Activated naive CD4-positive, alpha-beta T cell treated with Interleukin-2 at 50 U/mL for 16 hours (primary cell): Measurements from ENCODE around the gene PSMA4.
"Not testable (repeated sequence)": the region's sequence is repeated elsewhere in the genome, so short reads cannot be mapped to it uniquely, and the experiment has no call there.

ENCODE experiments used
- DNase-seq: peaks from one replicate; pipeline ENCODE4 v3.0.0-alpha.2; 2020

PSMA4 gene

DNA sequence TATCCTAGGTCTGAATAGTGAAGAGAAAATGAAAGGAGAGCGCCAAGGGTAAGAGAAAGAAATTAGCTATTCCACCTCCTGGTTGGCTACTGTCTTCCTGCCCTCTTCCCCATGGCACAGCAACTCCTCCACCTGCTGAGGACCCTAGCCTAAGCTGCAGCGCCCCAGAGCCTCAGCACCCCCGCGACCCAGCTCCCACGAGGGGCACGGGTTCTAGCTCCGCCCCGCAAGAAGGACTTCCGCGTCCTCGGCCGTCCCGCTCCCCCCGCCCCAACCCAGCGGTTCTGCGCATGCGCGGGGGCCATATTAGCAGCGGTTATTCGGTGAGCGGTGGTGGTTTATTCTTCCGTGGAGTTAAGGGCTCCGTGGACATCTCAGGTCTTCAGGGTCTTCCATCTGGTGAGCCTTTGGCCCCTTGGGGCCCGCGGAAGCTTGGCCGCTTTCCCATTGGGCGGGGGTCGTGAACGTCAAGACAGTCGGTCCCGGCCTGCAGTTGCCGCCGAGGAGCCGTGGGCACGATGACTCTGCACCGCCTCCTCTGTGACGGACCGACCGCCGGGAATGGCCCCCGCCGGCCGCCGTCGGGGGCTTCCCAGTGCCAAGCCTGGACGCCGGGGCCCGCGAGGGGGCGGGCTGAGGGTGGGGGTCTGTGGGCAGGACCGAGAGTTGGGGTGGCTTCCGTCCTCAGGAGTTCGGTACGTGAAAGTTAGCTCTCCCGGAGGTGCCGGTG, at the start of gene PSMA4:
PSMA4 (plus strand) TSS at position 304 of the 730 bp plus-strand sequence. CDS start 1,484 bp downstream, outside the sequence.
- DNase-seq, result peak; percentile 94

GRCh38 chr15:78492872-78493271, 47.4 kb upstream of the PSMA4 start:
- DNase-seq, result no peak

DNA sequence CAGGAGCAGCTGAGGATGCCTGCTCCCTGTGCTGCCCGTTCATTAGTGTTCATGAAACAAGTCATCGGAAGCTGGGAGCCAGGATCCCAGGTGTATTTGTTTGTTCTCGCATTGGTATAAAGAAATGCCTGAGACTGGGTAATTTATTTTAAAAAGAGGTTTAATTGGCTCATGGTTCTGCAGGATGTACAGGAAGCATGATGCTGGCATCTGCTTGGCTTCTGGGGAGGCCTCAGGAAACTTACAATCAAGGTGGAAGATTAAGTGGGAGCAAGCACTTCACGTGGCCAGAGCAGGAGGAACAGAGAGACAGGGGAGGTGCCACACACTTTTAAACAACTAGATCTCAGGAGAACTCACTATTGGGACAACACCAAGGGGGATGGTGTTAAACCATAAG, 38.4 kb upstream of the PSMA4 start:
- DNase-seq, result no peak

- no peak for DNase-seq
Measured at GRCh38 chr15:78502641-78503040, 37.6 kb upstream of the PSMA4 start.

DNA sequence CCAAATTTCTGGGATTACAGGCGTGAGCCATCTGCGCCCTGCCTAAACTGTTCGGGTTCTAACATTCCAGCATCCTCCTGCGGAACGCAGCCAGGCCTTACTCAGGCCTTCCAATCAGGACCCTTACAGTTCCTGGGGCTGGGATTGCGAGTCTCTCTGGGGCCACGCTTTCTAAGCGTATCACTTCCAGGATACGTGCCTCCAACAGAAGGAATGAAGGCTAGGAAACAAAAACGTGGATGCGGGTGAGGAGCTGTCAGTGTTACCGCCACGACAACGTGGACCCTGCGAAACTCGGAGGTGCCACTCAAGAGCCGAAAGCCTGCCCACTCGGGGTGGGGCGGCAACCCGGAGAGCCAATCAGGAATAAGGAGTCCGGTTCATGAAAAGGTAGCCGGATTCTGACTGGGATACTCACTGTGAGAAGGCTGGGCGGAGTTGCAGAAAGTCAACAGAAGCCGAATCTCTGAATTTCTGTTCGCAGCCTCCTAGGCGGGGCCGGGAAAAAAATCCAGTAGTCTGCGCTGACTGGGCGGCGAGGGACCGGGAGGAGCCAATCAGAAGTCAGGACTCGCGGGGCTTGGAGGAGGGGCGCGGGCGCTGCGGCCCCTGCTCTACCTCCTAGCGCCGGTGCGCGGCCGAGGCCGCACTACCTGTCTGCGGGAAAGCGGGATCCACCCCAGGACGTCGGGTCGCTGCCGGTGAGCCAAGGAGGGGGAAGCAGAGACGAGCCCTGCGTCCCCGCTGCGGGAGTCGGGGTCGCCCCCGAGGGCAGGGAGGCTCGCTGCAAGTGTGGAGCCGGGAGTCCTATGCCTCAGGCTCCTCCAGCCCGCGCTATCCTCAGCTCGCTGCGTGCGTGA, 33.0 kb upstream of the PSMA4 start, which contains the start of gene HYKK:
HYKK (plus strand) TSS at position 607 of the 860 bp plus-strand sequence. CDS start 5,512 bp downstream, outside the sequence.
- peak; percentile 74 for DNase-seq

DNA sequence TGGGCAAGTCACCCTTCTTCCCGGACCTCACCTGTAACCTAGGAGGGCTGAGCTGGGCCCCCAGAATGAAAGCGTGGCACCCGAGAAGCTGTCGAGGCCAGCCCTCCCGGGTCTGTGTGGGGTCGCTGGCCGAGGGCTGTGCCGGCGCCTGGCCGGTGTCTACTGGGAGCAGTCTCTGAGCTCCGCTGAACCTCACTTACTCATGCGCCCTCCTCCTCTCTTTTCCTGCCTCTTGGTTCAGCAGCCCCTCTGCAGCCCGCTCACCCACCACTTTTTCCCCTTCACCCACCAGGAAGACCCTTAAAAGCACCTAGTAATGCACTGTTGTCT, 32.4 kb upstream of the PSMA4 start:
- DNase-seq, result no peak

DNA sequence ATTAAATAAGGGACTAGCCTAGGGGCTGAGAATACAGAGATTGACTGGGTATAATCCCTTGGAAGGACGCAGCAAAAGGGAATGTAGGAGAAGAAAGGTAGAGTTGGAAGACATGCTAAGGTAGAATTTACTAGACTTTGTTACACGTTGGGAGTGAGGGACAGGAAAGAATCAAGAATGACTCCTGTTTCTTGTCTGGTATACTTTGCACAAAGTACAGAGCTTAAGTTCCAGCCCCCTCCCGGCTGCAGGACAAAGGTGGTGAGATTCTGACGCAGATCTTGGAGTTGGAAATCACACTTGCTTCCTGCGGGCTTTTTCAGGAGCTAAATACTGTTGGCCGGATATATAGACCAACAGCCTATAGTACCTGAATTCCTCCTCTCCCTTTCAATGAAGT, 32.0 kb upstream of the PSMA4 start:
- DNase-seq, result no peak

DNA sequence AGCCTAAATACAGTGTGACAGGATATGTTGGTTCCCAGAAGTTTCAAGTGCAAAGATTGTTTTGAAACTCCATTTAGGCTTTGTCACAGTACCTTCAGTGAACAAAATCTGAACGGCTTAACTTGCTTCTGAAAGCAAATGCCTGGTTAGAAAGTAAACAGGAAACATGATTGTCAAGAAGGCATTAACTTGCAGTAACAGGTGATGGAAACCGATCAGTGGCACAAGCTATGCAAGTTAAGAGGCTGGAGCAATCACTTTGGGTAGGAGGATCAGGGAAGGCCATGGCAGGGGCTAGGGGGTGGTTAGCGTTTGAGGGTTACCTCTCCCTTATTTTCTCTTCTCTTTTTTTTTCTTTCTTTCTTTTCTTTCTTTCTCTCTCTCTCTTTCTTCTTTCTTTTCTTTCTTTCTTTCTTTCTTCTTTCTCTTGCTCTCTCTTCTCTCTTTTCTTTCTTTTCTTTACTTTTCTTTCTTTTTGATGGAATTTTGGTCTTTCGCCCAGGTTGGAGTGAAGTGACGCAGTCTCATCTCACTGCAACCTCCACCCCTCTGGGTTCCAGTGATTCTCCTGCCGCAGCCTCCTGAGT, 30.4 kb upstream of the PSMA4 start:
- no peak for DNase-seq

- not testable (repeated sequence) for DNase-seq
Measured at GRCh38 chr15:78520035-78520434, 20.2 kb upstream of the PSMA4 start.

GRCh38 chr15:78524230-78524629, 16.0 kb upstream of the PSMA4 start:
- DNase-seq, result no peak

GRCh38 chr15:78527325-78527724, 12.9 kb upstream of the PSMA4 start:
- DNase-seq, result no peak

GRCh38 chr15:78533331-78533730, 6.9 kb upstream of the PSMA4 start:
- DNase-seq, result no peak

- no peak for DNase-seq
Measured at GRCh38 chr15:78536134-78536533, 4.1 kb upstream of the PSMA4 start.

DNA sequence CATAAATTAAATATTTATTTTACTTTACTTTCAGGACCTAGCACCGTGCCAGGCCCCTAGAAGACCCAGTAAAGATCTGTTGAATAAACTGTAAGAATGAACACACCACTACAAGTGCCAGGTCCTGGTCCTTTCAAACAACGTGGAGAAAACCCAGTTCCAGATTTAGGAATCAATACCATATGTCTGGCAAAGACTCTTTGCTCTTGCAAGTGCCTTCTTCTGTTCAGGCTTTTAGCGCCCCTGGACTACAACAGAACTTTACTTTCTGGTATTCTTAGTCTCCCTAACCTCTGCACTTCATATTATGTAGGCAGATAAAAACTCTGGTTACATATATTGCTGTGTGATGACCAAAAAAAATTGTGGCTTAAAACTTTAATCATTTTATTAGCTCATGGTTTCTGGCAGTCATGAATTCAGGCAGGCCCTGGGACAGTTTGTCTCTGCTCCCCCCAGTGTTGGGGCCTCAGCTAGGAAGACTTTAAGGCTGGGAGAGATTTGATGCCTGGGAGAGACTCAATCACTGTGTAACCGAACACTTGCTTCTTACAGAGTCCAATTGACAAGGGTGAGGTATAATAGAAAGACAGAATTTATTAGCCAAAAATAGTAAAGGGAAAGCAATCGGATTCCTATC, 2.9 kb upstream of the PSMA4 start:
- no peak for DNase-seq

DNA sequence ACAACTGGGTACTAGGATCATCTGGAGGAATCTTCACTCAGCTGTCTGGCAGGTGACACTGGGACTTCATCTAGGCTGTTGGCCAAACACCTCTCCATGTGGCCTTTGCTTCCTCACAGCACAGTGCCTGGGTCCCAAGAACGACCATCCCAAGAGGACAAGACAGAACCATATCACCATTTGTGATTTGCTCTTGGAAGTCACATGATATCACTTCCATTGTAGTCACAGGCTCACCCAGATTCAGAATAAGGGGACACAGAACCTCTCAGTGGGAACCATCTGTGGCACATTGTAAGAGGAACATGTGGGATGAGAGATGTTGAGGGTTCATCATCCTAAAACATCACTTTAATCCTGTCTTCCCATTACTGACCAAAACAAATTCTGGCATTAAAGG, 1.9 kb upstream of the PSMA4 start:
- DNase-seq, result no peak

DNA sequence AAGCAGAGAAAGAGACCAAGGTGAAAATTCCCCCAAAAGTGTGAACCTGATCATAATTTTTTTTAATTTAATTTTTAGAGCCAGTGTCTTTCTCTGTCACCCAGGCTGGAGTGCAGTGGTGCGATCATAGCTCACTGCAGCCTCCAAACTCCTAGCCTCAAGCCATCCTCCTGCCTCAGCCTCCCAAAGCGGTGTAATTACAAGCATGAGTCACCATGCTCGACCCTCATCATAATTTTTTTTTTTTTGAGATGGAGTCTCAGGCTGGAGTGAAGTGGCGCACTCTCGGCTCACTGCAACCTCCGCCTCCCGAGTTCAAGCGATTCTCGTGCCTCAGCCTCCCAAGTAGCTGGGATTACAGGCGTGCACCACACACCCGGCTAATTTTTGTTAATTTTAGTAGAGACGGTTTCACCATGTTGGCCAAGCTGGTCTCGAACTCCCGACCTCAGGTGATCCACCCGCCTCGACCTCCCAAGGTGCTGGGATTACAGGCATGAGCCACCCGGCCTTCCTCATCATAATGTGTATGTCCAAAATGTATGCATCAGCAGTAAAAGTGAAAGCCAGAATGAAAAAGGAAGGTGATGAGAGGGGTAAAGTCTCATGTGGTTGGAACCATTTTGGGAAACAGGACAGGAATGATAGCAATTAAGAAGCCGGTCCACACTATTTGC, 642 bp upstream of the PSMA4 start:
- DNase-seq, result not testable (repeated sequence)

DNA sequence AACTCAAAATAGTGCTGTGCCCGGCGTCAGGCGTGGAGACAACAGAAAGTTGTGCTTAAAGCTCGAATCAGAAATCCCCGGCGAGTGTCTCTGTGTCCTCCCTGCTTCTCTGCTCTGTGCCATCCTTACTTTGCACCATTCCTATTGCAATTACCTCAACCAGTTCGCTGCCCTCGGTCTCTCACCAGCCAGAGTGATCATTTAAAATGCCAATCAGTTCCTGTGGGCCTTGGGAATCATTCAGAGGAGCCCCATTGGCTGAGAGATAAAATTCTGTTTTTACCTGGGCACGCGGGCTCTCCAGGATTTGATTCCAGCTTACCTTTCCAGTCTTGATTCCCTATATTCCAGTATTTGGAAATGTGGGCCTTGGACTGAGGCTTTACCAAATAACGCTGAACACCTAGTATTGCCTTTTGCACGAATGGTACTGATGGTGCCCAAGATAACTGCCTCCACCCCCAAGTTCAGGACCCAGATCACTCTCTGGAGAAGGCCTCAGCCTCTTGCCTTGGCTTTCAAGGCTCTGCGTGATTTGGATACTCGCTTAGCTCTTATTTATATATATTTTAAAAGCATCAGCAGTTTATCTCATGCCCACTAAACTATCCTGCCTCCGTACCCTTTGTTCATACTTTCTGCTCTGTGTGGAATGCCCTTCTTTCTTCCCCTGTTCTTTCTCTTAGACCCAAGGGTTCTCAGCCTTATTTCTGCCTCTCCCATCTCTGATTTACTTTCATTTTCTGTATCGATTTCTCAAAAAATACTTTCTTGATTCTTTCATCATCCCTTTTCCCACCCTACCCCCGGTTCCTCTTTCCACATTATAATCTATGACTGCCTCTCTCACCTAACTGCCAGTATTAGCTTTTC, 863 bp downstream of the PSMA4 start:
- peak; percentile 17 for DNase-seq

- DNase-seq, result no peak
Measured at GRCh38 chr15:78541744-78542034, 1.4 kb downstream of the PSMA4 start.

GRCh38 chr15:78542647-78543046, 2.4 kb downstream of the PSMA4 start:
- no peak for DNase-seq

- DNase-seq, result no peak
Measured at GRCh38 chr15:78550194-78550593, 9.9 kb downstream of the PSMA4 start.

DNA sequence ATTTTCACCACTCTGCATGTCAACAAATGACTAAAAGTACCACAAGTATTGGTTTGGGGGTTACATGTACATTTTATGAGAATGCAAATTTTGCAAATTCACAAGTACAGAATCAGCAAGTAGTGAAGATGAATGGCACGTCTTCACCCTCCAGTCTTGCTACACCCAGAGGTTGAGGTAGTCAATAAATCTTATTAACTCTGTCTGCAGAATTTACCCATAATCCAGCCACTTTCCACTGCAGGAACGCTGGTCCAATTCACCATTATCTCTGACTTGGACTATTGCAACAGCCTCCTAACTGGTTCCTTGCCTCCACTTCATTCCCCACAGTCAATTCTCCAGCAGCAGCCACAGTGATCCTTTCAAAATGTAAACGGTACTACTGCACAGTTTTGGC, 10.6 kb downstream of the PSMA4 start:
- DNase-seq, result no peak

DNA sequence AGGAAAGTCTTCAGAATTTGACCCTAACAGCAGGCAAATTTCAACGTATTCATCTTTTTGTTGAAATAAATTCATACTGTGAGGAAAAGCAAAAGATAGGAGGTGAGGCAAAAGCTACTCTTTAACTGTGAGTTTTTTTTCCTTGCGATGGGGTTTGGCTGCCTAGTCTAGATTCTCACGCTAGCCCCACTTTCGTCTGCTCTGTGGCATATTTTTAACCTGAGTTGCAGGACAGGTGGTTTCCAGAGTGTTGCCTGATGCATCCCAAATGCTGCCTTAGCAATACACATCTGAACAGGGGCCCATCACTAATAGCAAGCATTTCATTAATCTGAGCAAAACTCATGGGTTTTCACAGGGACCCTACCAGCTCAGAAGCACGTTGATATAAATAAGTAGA, 11.7 kb downstream of the PSMA4 start:
- DNase-seq, result no peak
